AG09319 (cell line): Measurements from ENCODE around the gene PRX.

Experiments used
- DNase-seq: peaks from one replicate; pipeline ENCODE4 v3.0.0-alpha.2; 2010; ENCODE audit warnings: low read depth; ENCODE audit errors: extremely low read depth
- TF ChIP-seq, protein P1 (sequence below): IDR thresholded peaks from 2 replicates; pipeline ENCODE4 v1.5.1; 2011; ENCODE audit warnings: low read depth, mild to moderate bottlenecking, inconsistent platforms, low read length, moderate library complexity

Gene PRX

DNA sequence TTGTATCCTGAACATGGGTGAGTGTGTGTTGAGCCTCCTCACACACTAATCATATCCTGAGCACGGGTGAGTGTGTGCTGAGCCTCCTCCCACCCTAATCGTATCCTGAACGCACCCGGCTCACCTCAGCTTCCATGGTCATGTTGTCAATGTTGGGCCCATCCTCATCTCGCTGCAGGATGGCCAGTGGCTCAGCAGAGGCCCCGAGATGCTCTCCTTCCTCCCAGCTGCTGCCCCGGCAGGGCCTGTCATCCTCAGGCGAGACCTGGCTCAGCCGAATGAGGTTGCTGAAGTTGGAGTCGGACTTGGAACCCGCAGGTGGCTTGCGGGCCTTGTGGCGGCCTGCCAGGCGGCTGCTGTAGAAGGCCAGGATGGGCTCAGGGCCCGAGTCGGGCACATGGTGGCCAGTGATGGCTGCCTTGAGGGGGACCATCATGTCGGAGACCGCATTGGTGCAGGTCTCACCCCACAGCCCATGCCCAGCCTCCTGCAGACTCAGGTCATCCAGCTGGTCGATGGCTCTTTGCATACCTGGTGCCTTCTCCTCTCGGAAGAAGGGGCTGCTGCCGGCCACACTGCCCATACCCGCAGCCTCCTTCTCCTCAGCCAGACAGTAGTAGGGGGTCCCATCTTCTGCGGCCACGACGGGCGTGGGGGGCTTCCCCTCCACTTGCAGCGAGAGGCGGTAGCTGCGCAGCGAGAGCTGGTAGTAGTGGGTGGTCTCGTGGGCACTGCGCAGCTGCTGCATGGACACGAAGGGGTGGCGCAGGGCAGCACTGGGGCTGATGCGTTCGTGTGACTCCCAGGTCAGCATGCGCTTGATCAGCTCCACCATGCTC lies 32.8 kb downstream of the PRX start:
- DNase-seq: no peak
- TF ChIP-seq, protein P1, sequence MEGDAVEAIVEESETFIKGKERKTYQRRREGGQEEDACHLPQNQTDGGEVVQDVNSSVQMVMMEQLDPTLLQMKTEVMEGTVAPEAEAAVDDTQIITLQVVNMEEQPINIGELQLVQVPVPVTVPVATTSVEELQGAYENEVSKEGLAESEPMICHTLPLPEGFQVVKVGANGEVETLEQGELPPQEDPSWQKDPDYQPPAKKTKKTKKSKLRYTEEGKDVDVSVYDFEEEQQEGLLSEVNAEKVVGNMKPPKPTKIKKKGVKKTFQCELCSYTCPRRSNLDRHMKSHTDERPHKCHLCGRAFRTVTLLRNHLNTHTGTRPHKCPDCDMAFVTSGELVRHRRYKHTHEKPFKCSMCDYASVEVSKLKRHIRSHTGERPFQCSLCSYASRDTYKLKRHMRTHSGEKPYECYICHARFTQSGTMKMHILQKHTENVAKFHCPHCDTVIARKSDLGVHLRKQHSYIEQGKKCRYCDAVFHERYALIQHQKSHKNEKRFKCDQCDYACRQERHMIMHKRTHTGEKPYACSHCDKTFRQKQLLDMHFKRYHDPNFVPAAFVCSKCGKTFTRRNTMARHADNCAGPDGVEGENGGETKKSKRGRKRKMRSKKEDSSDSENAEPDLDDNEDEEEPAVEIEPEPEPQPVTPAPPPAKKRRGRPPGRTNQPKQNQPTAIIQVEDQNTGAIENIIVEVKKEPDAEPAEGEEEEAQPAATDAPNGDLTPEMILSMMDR: no peak

DNA sequence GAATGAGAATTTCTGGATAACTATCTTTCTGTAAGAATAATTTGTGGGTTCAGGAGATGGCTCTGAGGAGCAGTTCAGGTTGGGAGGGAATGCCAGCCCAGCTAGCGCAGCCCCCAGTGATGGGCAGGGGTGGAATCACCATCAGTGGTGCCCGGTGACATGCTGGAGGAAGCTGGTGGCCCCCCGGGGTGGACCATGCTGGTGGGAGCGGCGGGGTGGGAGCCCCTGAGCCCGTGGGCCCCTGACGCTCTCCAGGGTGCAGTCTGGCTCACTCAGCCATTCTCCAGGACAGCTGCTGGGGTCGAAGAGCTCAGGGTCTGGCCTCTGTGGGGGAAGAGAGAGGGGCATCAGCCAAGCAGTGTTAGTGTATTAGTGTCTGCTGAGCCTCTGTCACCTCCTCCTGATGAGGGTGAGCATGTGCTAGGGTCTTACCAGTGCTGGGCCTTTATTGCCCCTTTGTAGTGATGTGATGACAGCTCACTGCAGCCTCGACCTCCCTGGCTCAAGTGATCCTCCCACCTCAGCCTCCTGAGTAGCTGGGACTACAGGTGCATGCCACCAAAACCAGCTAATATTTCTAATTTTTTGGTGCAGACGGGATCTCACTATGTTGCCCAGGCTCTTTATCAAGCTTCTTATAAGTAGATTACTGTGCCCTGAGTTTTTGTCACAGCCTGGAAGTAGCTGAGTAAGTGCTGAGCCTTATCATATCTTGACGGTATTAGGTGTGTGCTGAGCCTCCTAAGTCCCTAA lies 33.6 kb downstream of the PRX start:
- TF ChIP-seq, protein P1: no peak
- DNase-seq: no peak

DNA sequence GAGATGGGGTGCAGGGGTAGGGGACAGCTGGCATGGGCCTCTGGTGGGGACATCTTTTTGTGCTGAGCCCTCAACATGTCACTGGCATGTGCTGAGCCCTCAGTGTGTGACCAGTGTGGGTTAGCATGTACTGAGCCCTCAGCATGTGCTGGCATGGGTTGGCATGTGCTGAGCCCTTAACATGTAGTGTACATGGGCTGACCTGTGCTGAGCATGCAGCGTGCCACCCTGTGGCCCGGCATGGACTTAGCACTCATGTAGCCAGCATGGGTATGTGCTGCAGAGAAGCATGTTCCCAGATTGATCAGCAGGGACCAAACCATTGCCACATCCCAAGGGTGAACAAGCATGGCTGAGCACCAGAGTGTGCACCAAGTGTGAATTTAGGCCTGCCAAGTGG lies 34.7 kb downstream of the PRX start:
- DNase-seq: no peak
- TF ChIP-seq, protein P1: no peak

- no peak for DNase-seq
- TF ChIP-seq, protein P1: no peak
Measured at GRCh38 chr19:40377876-40378385, 35.2 kb downstream of the PRX start.

- no peak for DNase-seq
- TF ChIP-seq, protein P1: no peak
Measured at GRCh38 chr19:40376286-40376862, 36.8 kb downstream of the PRX start.

GRCh38 chr19:40374084-40374483 lies 39.1 kb downstream of the PRX start:
- TF ChIP-seq, protein P1: no peak
- no peak for DNase-seq

GRCh38 chr19:40371802-40372122 lies 41.4 kb downstream of the PRX start:
- TF ChIP-seq, protein P1: no peak
- DNase-seq: no peak
